A673 (cell line): ENCODE data around the gene BMP2K. TPM values are rescaled to one million over a fixed set of nuclear protein-coding genes. Genes with fewer than 3 reads are reported as not detected.

ENCODE experiments used
- BruUV-seq: library from RNA; stranded (reverse); fragments of 400-500 nt; replicated peaks from 2 replicates; lab custom pipeline; 2021; lab: Mats Ljungman, UMichigan
- CTCF ChIA-PET: fragments of 300-600 bp; sonication (Branson Sonifier 250); formaldehyde crosslinking; loops from one replicate; lab custom pipeline; 2022; ENCODE audit warnings: antibody characterized with exemption; lab: Charles Lee
- POLR2A ChIA-PET: fragments of 300-600 bp; sonication (Branson Sonifier 250); formaldehyde crosslinking; loops from one replicate; lab custom pipeline; 2022; ENCODE audit warnings: antibody characterized with exemption; ENCODE audit not compliant: low non-redundant PET; lab: Charles Lee
- DNase-seq: peaks from one replicate; pipeline ENCODE4 v3.0.0-alpha.2; 2015; ENCODE audit warnings: low spot score
- H3K27ac ChIP-seq: fragments of 200-600 bp; sonication (generic); 2 replicates; pipeline ENCODE4 v1.5.1; 2016; ENCODE audit warnings: mixed run types, low read depth, mild to moderate bottlenecking, mixed read lengths, antibody characterized with exemption, low read length; ENCODE audit not compliant: poor library complexity, severe bottlenecking
- H3K27me3 ChIP-seq: fragments of 200-600 bp; sonication (generic); replicated peaks from 2 replicates; pipeline ENCODE4 v1.6.1; 2017; ENCODE audit warnings: mixed run types, low read depth, mild to moderate bottlenecking, mixed read lengths, antibody characterized with exemption, low read length; ENCODE audit not compliant: insufficient read depth, poor library complexity
- H3K36me3 ChIP-seq: fragments of 200-600 bp; sonication (generic); 2 replicates; pipeline ENCODE4 v1.6.1; 2016; ENCODE audit warnings: mixed run types, mild to moderate bottlenecking, mixed read lengths, antibody characterized with exemption, low read length; ENCODE audit not compliant: insufficient read depth, poor library complexity, severe bottlenecking
- H3K4me1 ChIP-seq: fragments of 200-600 bp; sonication (generic); 2 replicates; pipeline ENCODE4 v1.6.1; 2017; ENCODE audit warnings: mixed run types, mild to moderate bottlenecking, mixed read lengths, antibody characterized with exemption, low read length; ENCODE audit not compliant: insufficient read depth, poor library complexity, severe bottlenecking
- H3K4me3 ChIP-seq: fragments of 200-600 bp; sonication (generic); 2 replicates; pipeline ENCODE4 v1.5.1; 2016; ENCODE audit warnings: low read depth, mixed run types, mild to moderate bottlenecking, mixed read lengths, low read length; ENCODE audit not compliant: poor library complexity, severe bottlenecking
- H3K9me3 ChIP-seq: fragments of 200-600 bp; sonication (generic); 2 replicates; pipeline ENCODE4 v1.6.1; 2016; ENCODE audit warnings: mixed run types, low read depth, mild to moderate bottlenecking, mixed read lengths, antibody characterized with exemption, low read length; ENCODE audit not compliant: poor library complexity, severe bottlenecking
- EZH2 ChIP-seq: fragments of 200-600 bp; sonication (generic); IDR thresholded peaks from 2 replicates; pipeline ENCODE4 v1.6.1; 2017; ENCODE audit warnings: borderline replicate concordance, low read depth, mild to moderate bottlenecking, mixed read lengths, antibody characterized with exemption, low read length; ENCODE audit not compliant: poor library complexity, severe bottlenecking
- intact Hi-C: fragments of 100-400 bp; cut with micrococcal nuclease; formaldehyde crosslinking; loops from one replicate; pipeline ENCODE4 v1.10.0; 2022; ENCODE audit not compliant: unreplicated experiment
- total RNA-seq: library from RNA; stranded (reverse); gene quantifications from 2 replicates; pipeline ENCODE4 v1.2.3, GENCODE V29; 2021
- TF ChIP-seq, protein P1 (sequence below): fragments of 300-800, 200-600 bp; sonication (generic); conservative IDR thresholded peaks from 2 replicates; pipeline ENCODE4 v1.5.1; 2017; ENCODE audit warnings: low read depth, mild to moderate bottlenecking, antibody characterized with exemption, low read length, moderate library complexity, mixed read lengths

BMP2K gene
- total RNA-seq, 1 experiment from 2014 or later, result 14.3 TPM

DNA sequence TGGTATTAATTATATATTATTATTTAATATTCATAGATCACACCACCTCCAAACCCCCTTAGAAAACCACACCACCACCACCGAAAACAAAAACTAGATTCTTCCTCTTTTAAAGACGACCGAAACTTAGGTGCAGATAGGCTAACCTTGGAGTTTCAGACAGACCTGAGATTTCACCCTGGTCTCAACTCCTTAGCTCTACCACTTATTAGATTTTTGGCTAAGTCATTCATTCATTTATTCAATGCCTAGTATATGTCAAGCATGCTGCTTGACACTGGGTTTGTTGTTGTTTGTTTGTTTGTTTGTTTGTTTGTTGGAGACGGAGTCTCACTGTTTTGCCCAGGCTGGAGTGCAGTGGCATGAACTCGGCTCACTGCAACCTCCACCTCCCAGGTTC lies 9.5 kb upstream of the BMP2K start:
- H3K9me3 ChIP-seq, result no peaks in the 10 kb centered on the region
- POLR2A ChIA-PET, result no interaction called here
- TF ChIP-seq, protein P1, sequence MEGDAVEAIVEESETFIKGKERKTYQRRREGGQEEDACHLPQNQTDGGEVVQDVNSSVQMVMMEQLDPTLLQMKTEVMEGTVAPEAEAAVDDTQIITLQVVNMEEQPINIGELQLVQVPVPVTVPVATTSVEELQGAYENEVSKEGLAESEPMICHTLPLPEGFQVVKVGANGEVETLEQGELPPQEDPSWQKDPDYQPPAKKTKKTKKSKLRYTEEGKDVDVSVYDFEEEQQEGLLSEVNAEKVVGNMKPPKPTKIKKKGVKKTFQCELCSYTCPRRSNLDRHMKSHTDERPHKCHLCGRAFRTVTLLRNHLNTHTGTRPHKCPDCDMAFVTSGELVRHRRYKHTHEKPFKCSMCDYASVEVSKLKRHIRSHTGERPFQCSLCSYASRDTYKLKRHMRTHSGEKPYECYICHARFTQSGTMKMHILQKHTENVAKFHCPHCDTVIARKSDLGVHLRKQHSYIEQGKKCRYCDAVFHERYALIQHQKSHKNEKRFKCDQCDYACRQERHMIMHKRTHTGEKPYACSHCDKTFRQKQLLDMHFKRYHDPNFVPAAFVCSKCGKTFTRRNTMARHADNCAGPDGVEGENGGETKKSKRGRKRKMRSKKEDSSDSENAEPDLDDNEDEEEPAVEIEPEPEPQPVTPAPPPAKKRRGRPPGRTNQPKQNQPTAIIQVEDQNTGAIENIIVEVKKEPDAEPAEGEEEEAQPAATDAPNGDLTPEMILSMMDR, result no peak
- no peak for TF ChIP-seq EZH2
- no peak overlapping the region for H3K27ac ChIP-seq
- CTCF ChIA-PET, result no interaction called here
- H3K27me3 ChIP-seq, result no peaks in the 10 kb centered on the region
- no peak overlapping the region for H3K4me3 ChIP-seq
- no TSS peak for BruUV-seq
- no peak for DNase-seq
- H3K4me1 ChIP-seq, result no peaks in the 10 kb centered on the region
- no peaks in the 10 kb centered on the region for H3K36me3 ChIP-seq
- intact Hi-C loops, result no loop called here

DNA sequence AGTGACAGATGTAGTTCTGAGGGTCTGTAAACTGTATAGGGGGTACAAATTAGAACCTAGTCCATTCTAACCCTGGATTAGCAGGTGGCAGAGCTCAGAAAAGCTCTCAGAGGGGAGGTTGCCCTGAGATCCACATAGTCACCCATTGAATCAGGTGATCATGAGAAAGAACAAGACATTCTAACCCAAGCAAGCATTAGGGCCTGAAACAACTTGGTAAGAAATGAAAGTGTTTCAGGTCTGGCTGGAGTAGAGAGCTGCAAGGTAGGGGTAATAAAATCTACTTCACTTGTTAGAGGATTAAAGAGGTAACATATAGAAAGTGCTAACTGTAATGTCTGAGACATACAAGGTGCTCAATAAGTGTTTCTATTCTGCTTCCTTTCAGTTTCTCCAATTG lies 8.8 kb upstream of the BMP2K start:
- no peaks in the 10 kb centered on the region for H3K36me3 ChIP-seq
- TF ChIP-seq EZH2, result no peak
- TF ChIP-seq, protein P1, result no peak
- intact Hi-C loops, result no loop called here
- H3K27ac ChIP-seq, result no peak overlapping the region
- H3K9me3 ChIP-seq, result no peaks in the 10 kb centered on the region
- DNase-seq, result no peak
- H3K27me3 ChIP-seq, result no peaks in the 10 kb centered on the region
- ChIA-PET CTCF (no interaction called here), POLR2A (no interaction called here)
- no TSS peak for BruUV-seq
- no peaks in the 10 kb centered on the region for H3K4me1 ChIP-seq
- no peak overlapping the region for H3K4me3 ChIP-seq

DNA sequence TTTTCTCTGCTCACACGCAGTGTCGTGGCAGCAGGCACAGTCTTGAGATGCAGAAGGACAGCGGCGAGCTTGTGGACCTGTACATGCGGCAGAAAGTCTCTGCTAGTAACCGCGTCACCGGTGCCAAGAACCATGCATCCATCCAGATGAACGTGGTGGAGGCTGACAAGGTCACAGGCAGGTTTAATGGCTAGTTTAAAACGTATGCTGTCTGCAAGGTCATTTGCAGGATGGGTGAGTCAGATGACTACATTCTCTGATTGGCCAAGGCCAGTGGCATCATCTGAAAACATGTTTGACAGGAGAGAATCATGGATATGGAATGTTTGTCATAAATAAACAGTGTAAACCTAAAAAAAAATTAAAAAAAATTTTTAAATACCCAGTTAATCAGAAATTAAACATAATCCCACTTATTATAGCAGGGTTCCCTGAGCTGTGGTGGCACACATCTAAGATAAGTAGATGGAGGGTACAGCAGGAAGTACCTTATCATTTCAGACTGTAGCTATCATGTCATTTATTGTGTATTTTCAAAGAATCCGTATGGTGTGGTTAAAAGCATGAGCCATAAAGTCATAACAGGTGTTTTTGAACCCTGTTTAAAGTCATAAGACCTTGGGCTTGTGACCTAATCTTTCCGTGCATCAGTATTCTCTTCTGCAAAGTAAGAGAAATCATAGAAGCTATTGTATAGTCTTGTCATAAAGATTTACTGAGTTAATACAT lies 7.5 kb upstream of the BMP2K start:
- Histone ChIP-seq H3K4me1 (no peaks in the 10 kb centered on the region), H3K27me3 (no peaks in the 10 kb centered on the region), H3K4me3 (no peak overlapping the region), H3K27ac (no peak overlapping the region), H3K36me3 (no peaks in the 10 kb centered on the region), H3K9me3 (no peaks in the 10 kb centered on the region)
- intact Hi-C loops, result no loop called here
- no peak for DNase-seq
- ChIA-PET CTCF (no interaction called here), POLR2A (no interaction called here)
- TF ChIP-seq, protein P1, result no peak
- no peak for TF ChIP-seq EZH2
- BruUV-seq, result no TSS peak
